Liver (tissue), 9 donors: Measurements from ENCODE around the gene CCBE1. TPM values are rescaled to one million over a fixed set of nuclear protein-coding genes. Genes with fewer than 3 reads are reported as not detected.

Experiments
- DNase-seq: peaks from one replicate; pipeline ENCODE4 v3.0.0-alpha.2; 2017; ENCODE audit warnings: low spot score
- H3K27ac ChIP-seq, 2 donors: one replicate each; pipeline ENCODE4 v1.7.0; 2013; ENCODE audit warnings: inconsistent platforms in 2 of 2, low read length in 2 of 2, control low read depth in 1 of 2, low read depth in 1 of 2, mild to moderate bottlenecking in 1 of 2
- H3K27me3 ChIP-seq, 4 donors: one replicate each; pipeline versions ENCODE4 v1.6.1 to v1.7.0; 2013; ENCODE audit warnings: low read length in 3 of 4, inconsistent platforms in 1 of 4, mild to moderate bottlenecking in 1 of 4, moderate library complexity in 1 of 4; ENCODE audit not compliant: control insufficient read depth in 4 of 4, insufficient read depth in 4 of 4
- H3K36me3 ChIP-seq, 4 donors: one replicate each; pipeline versions ENCODE4 v1.6.1 to v1.7.0; 2013; ENCODE audit warnings: low read length in 3 of 4, mild to moderate bottlenecking in 3 of 4, low read depth in 1 of 4, moderate library complexity in 1 of 4; ENCODE audit not compliant: control insufficient read depth in 4 of 4, insufficient read depth in 3 of 4
- H3K4me1 ChIP-seq, 4 donors: one replicate each; pipeline versions ENCODE4 v1.6.1 to v1.7.0; 2013; ENCODE audit warnings: low read length in 3 of 4, mild to moderate bottlenecking in 3 of 4, moderate library complexity in 1 of 4; ENCODE audit not compliant: control insufficient read depth in 4 of 4, insufficient read depth in 4 of 4
- H3K4me3 ChIP-seq, 3 donors: one replicate each; pipeline versions ENCODE4 v1.6.1 to v1.7.0; 2013; ENCODE audit warnings: low read length in 3 of 3, control low read depth in 1 of 3, low read depth in 1 of 3, mild to moderate bottlenecking in 1 of 3
- H3K9ac ChIP-seq, 2 donors: one replicate each; pipeline ENCODE4 v1.7.0; 2013; ENCODE audit warnings: low read length in 2 of 2, mild to moderate bottlenecking in 2 of 2, moderate library complexity in 2 of 2, control low read depth in 1 of 2, low read depth in 1 of 2
- H3K9me3 ChIP-seq, 4 donors: one replicate each; pipeline versions ENCODE4 v1.6.1 to v1.7.0; 2013; ENCODE audit warnings: low read length in 3 of 4; ENCODE audit not compliant: control insufficient read depth in 4 of 4
- CTCF ChIP-seq: fragments of 150-350 bp; IDR thresholded peaks from 2 replicates; pipeline ENCODE4 v1.5.1; 2017; ENCODE audit warnings: improper control_type of control experiment, low read depth, low read length; ENCODE audit not compliant: missing input control
- EGR1 ChIP-seq, 2 donors: IDR thresholded peaks; 2 replicates each; pipeline ENCODE4 v1.6.1; 2016 to 2018; ENCODE audit warnings: antibody characterized with exemption in 2 of 2, low read depth in 2 of 2
- FOXA2 ChIP-seq: IDR thresholded peaks from 2 replicates; pipeline ENCODE4 v1.6.1; 2016; ENCODE audit warnings: antibody characterized with exemption
- GABPA ChIP-seq, 2 donors: IDR thresholded peaks in 1 of 2; conservative IDR thresholded peaks in 1 of 2; 2 replicates each; pipeline ENCODE4 v1.6.1; 2016; ENCODE audit warnings: antibody characterized with exemption in 2 of 2, mild to moderate bottlenecking in 1 of 2, moderate library complexity in 1 of 2
- JUND ChIP-seq, 2 donors: IDR thresholded peaks; 2 replicates each; pipeline ENCODE4 v1.6.1; 2016; ENCODE audit warnings: antibody characterized with exemption in 2 of 2
- MAX ChIP-seq: IDR thresholded peaks from 2 replicates; pipeline ENCODE4 v1.6.1; 2016; ENCODE audit warnings: antibody characterized with exemption
- NR2F2 ChIP-seq: IDR thresholded peaks from 2 replicates; pipeline ENCODE4 v1.6.1; 2016; ENCODE audit warnings: antibody characterized with exemption
- RAD21 ChIP-seq, 2 donors: IDR thresholded peaks; 2 replicates each; pipeline ENCODE4 v1.6.1; 2016; ENCODE audit warnings: antibody characterized with exemption in 2 of 2, mild to moderate bottlenecking in 2 of 2
- REST ChIP-seq: IDR thresholded peaks from 2 replicates; pipeline ENCODE4 v1.6.1; 2016; ENCODE audit warnings: antibody characterized with exemption, mild to moderate bottlenecking
- SP1 ChIP-seq: IDR thresholded peaks from 2 replicates; pipeline ENCODE4 v1.6.1; 2018; ENCODE audit warnings: antibody characterized with exemption, mild to moderate bottlenecking
- TAF1 ChIP-seq: conservative IDR thresholded peaks from 2 replicates; pipeline ENCODE4 v1.6.1; 2016; ENCODE audit warnings: antibody characterized with exemption, mild to moderate bottlenecking
- YY1 ChIP-seq: IDR thresholded peaks from 2 replicates; pipeline ENCODE4 v1.6.1; 2016; ENCODE audit warnings: antibody characterized with exemption, mild to moderate bottlenecking
- WGBS: extraction: QIAGEN DNeasy Blood & Tissue Kit; methylation state at CpG from one replicate; pipeline ENCODE4 v1.1.7; 2013; 5-methylcytosine and 5-hydroxymethylcytosine counted together
- polyA plus RNA-seq, 2 donors: library from polyadenylated mRNA; stranded (reverse) in 1 of 2; unstranded in 1 of 2; fragments of 200-250 nt in 1 of 2; fragments of >200 nt in 1 of 2; fragmentation: Nextera tagmentation in 1 of 2; extraction: Ambion mirVana in 1 of 2; gene quantifications; one replicate each; pipeline versions ENCODE4 v1.2.1 to v1.2.3, GENCODE V29; 2013 to 2015
- total RNA-seq, 2 donors: library from RNA; depleted of rRNA; stranded (reverse); fragments of >200 nt; gene quantifications; one replicate each; pipeline ENCODE4 v1.2.3, GENCODE V29; 2014
- donor health status: healthy.
- donor health status: healthy.
- donor health status: healthy.
- donor health status: healthy.
- donor health status: healthy.

Gene CCBE1
- total and polyA plus RNA-seq, 4 donors: 1.8 to 2.6 (median 2.2) TPM

- DNase-seq: no peak
- Histone ChIP-seq H3K9me3 (no peaks in the 10 kb centered on the region), H3K36me3 (no peaks in the 10 kb centered on the region), H3K4me1 (peaks cover 0 to 1% (median 0%) of the 10 kb centered on the region in 4 donors), H3K27ac (no peak overlapping the region), H3K27me3 (peaks cover 0 to 2% (median 0%) of the 10 kb centered on the region in 4 donors), H3K4me3 (no peak overlapping the region), H3K9ac (no peak overlapping the region)
- no peak for TF ChIP-seq JUND (IDR thresholded peaks at IDR 0.05)
- TF ChIP-seq YY1: no peak
- no peak for TF ChIP-seq CTCF
- TF ChIP-seq GABPA (IDR thresholded peaks at IDR 0.05 in 1 of 2, conservative IDR thresholded peaks at IDR 0.05 in 1 of 2): no peak
- no peak for TF ChIP-seq EGR1 (IDR thresholded peaks at IDR 0.05; ENCODE audit: low read depth in 2 of 2)
- no peak for TF ChIP-seq REST
- TF ChIP-seq RAD21 (IDR thresholded peaks at IDR 0.05): no peak
- no peak for TF ChIP-seq MAX
- no peak for TF ChIP-seq NR2F2
- no peak for TF ChIP-seq TAF1
- 80% methylated on average over 7 of the region's 7 CpGs for WGBS
Measured at GRCh38 chr18:59633317-59633716, 63.9 kb downstream of the CCBE1 start.

GRCh38 chr18:59631583-59632181, 65.5 kb downstream of the CCBE1 start:
- WGBS: 45% methylated on average over 1 of the region's 1 CpG
- Histone ChIP-seq H3K4me1 (peaks cover 0 to 1% (median 0%) of the 10 kb centered on the region in 4 donors), H3K9ac (no peak overlapping the region), H3K4me3 (no peak overlapping the region), H3K36me3 (no peaks in the 10 kb centered on the region), H3K9me3 (no peaks in the 10 kb centered on the region), H3K27ac (no peak overlapping the region), H3K27me3 (peaks cover 0 to 2% (median 0%) of the 10 kb centered on the region in 4 donors)
- TF ChIP-seq MAX: no peak
- peak; percentile 17 for TF ChIP-seq CTCF
- no peak for TF ChIP-seq JUND (IDR thresholded peaks at IDR 0.05)
- no peak for TF ChIP-seq EGR1 (IDR thresholded peaks at IDR 0.05; ENCODE audit: low read depth in 2 of 2)
- no peak for TF ChIP-seq TAF1
- TF ChIP-seq FOXA2: no peak
- TF ChIP-seq SP1: no peak
- no peak for TF ChIP-seq GABPA (IDR thresholded peaks at IDR 0.05 in 1 of 2, conservative IDR thresholded peaks at IDR 0.05 in 1 of 2)
- peak; percentile 25 to 47 for TF ChIP-seq RAD21 (IDR thresholded peaks at IDR 0.05)
- no peak for TF ChIP-seq NR2F2
- no peak for DNase-seq
